Prostate gland (tissue), 2 donors: ENCODE measurements around the gene BACE2.

Experiments
- POLR2A ChIP-seq: fragments of 450-650 bp; IDR thresholded peaks from one replicate; pipeline ENCODE4 v1.6.1; 2016; ENCODE audit warnings: antibody characterized with exemption, mild to moderate bottlenecking
- POLR2AphosphoS5 ChIP-seq: sonication (generic); formaldehyde crosslinking; IDR thresholded peaks from one replicate; pipeline ENCODE4 v1.6.1; 2017; ENCODE audit warnings: antibody characterized with exemption
- TF ChIP-seq, protein P1 (sequence below), 4 experiments: fragments of 200-600 bp in 2 of 4; fragments of 450-650 bp in 2 of 4; sonication (generic) in 2 of 4; IDR thresholded peaks; 1 replicate in 3 of 4; 2 replicates in 1 of 4; pipeline ENCODE4 v1.5.1; 2016 to 2019; ENCODE audit warnings: antibody characterized with exemption in 4 of 4, mild to moderate bottlenecking in 2 of 4, moderate library complexity in 2 of 4

DNA sequence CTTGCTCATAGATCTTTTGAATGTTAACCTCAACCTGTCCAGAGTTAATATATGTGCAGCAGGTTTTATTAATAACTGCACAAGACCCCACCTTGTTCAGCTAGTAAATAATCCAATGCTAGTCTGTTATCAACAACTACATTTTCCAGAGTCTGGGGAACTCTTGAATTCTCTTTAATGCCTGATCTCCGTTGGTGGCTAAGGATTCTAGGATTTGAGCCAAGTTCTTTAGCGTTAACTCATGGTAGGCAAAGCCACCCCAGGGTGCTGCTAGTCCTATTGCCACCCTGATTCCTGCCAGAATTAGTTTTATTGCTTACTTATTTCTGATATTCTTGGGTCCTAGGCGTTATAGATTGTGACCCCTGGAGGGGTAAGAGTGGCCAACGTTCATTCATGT is 12.8 kb downstream of the BACE2 start:
- TF ChIP-seq POLR2A = no peak
- TF ChIP-seq, protein P1, sequence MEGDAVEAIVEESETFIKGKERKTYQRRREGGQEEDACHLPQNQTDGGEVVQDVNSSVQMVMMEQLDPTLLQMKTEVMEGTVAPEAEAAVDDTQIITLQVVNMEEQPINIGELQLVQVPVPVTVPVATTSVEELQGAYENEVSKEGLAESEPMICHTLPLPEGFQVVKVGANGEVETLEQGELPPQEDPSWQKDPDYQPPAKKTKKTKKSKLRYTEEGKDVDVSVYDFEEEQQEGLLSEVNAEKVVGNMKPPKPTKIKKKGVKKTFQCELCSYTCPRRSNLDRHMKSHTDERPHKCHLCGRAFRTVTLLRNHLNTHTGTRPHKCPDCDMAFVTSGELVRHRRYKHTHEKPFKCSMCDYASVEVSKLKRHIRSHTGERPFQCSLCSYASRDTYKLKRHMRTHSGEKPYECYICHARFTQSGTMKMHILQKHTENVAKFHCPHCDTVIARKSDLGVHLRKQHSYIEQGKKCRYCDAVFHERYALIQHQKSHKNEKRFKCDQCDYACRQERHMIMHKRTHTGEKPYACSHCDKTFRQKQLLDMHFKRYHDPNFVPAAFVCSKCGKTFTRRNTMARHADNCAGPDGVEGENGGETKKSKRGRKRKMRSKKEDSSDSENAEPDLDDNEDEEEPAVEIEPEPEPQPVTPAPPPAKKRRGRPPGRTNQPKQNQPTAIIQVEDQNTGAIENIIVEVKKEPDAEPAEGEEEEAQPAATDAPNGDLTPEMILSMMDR (IDR thresholded peaks at IDR 0.05) = no peak
- TF ChIP-seq POLR2AphosphoS5 = no peak
